Suppressor macrophage (primary cell): ENCODE data around the gene LRWD1.
"Not testable (repeated sequence)": the region's sequence is repeated elsewhere in the genome, so short reads cannot be mapped to it uniquely, and the experiment has no call there.

Experiments used
- DNase-seq, 4 experiments: peaks; one replicate each; pipeline ENCODE4 v3.0.0-alpha.2; 2020 to 2022

The LRWD1 gene

DNA sequence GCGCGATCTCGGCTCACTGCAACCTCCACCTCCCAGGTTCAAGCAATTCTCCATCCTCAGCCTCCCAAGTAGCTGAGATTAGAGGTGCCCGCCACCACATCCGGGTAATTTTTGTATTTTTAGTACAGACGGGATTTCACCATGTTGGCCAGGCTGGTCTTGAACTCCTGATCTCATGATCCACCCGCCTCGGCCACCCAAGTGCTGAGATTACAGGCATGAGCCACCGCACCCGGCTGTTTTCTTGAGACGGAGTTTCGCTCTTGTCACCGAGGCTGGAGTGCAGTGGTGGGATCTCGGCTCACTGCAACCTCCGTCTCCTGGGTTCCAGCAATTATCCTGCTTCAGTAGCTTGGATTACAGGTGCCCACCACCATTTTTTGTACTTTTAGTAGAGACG lies 33.5 kb downstream of the LRWD1 start:
- not testable (repeated sequence) for DNase-seq

GRCh38 chr7:102503141-102503540 lies 38.4 kb downstream of the LRWD1 start:
- not testable (repeated sequence) for DNase-seq

DNA sequence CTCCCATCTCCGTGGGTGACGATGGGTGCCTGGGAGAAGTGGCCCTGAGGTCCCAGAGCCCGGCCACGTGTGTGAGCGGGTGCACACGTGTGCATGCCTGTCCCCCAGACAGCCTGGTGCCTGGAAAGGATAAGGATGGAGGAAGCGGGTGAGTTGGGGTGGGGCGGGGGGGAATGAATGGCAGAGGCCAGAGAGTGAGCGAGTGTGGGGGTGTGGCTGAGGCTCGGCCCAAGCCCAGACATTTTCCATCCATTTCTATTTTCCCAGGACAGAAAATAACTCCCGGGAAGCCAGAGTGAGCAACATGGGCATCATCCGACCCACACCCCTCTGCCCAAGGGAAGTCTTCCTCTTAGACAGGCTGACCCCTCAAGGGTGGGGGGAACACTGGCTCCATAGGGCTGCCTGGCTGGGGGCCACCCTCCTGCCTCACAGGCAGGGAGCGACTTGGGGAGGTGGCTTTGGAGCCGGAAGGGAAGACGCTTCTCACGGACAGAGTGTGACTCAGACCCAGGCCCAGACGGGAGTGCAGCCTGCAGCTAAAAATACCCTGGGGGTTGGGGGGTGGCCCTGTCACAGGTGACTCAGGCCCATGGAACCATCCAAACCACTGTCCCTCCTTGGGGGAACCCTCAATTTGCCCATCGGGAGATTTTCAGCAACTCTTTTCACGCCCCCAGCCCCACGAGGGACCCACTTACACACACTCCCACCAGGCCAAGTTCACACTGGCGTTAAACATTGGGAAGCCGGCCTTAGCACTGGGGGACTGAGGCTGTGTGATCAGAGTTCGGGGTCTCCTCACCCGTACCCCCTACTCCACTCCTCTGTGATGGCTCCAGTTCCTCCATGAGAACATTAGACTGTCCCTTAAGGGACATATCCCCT lies 40.8 kb downstream of the LRWD1 start:
- not testable (repeated sequence) for DNase-seq

DNA sequence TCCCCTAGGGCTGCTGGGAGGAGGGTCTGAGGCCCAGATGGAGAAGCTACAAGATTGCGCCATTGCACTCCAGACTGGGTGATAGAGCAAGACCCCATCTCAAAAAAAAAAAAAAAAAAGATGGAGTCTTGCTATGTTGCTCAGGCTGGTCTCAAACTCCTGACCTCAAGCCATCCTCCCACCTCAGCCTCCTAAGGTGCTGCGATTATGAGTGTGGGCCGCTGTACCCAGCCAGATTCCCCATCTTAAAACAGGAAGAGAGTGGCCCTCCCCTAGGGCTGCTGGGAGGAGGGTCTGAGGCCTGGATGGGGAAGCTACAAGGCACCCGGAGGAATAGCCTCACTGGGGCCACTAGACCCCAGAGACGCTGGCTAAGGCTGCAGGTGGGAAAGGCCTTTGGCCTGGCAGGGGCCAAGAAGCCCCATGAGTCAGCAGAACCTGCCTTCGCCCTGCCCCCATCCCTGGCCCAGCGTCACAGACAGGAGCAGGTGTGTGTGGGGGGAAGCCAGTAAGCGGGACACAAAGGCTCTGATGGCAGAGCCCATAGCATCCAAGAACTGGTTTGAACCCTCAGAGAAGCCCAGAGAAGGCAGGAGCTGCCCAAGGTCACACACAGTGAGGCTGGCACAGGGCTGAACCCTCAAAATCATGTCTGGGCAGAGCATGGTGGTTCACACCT lies 42.8 kb downstream of the LRWD1 start:
- DNase-seq = not testable (repeated sequence)

GRCh38 chr7:102510575-102510974 lies 45.8 kb downstream of the LRWD1 start:
- not testable (repeated sequence) for DNase-seq

- DNase-seq = not testable (repeated sequence)
Measured at GRCh38 chr7:102511860-102512522, 47.2 kb downstream of the LRWD1 start.

GRCh38 chr7:102512642-102513221 lies 47.9 kb downstream of the LRWD1 start:
- peak; percentile 28 to 82 (median 45) for DNase-seq

DNA sequence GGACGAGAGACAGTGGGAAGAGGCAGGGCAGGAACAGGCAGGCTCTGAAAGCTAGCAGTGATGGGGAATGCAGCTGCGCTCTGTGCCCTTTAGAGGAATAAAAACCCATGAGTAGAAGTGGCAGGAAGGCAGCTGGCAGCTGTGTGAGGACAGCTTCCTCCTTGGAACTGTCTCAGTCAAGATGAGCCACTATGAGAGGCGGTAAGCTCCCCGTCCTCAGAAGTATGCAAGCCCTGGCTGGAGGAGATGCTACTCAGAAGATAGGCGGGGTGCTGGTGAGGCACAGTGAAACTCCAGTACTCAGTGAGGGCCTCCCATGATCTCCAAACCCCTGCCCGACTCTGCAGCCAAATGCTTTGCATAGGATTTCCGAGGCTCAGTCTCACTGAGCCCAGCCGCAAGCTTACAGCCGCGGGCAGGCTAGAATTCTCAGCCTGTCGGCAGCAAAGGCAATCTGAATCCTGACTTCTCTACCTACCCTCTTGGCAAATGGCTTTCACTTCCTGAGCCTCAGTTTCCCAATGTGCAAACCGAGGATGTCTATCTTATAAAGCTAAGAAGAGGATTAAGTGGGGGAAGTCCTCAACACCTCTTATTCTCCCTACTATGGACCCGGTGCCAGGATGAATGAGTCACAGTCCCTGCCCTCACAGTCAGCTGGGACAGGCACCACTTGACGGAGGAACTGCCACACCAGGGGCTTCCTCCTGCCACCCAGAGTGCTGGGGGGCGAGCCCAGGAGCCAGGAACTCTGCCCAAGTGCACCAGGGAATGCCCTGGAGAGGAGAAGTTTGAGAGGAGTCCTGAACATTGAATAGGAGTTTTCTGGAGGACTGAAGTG lies 50.3 kb downstream of the LRWD1 start:
- not testable (repeated sequence) for DNase-seq

GRCh38 chr7:102515889-102516288 lies 51.1 kb downstream of the LRWD1 start:
- DNase-seq = not testable (repeated sequence)

DNA sequence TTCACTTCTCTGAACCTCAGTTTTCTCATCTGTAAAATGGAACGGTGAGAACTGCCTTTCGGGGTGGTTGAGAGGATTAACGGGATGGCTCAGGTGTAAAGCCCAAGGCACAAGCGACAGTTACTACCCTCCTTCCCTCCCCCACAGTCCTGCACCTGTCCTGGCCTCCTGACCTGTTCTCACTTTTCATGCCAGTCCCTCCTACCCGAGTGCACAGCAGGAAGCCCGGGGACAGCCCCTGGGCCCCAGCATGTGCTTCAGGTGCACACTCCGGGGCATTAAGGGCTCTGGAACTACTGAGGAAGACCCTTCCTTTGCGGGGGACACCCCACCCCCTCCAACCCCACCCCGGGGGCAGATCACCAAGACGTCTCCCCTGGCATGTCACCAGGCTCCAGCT lies 52.2 kb downstream of the LRWD1 start:
- not testable (repeated sequence) for DNase-seq

GRCh38 chr7:102517550-102518147 lies 52.9 kb downstream of the LRWD1 start, which contains the start of gene RASA4B:
Gene RASA4B, minus strand, starts transcription at chr7:102517777. Its CDS starts 67 bp downstream, at chr7:102517710.
- DNase-seq = peak in 3 of 4 experiments; percentile 0 to 43 (median 35)

DNA sequence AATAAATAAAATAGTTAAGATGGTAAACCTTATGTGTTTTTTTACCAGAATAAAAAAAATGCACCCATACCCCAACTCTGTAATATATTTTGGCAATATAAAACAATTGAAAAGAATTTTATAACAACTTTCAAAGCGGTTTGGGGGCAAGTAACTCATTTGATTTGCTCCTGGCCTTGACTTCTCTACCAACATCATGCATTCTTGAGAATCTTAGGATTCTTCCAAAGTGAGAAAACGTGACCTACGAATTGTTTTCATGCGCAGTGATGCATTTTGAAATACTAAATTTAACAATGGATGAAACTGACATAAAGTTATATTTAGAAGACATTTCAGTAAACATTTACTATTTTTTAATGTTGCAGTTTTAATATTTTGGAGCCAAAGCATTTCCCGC lies 56.0 kb downstream of the LRWD1 start:
- DNase-seq = not testable (repeated sequence)
